Psoas muscle (tissue), 8 donors: ENCODE data around the gene HEPACAM. TPM values are rescaled to one million over a fixed set of nuclear protein-coding genes. Genes with fewer than 3 reads are reported as not detected.
A peak's percentile ranks its signal among the peaks of the same experiment; 100 is the strongest.

Source experiments
- ATAC-seq, 4 donors: fragments of 200-7000 bp; cut with Tn5 transposase; one replicate each; pipeline ENCODE4 v1.9.1; 2020; ENCODE audit warnings: moderate library complexity in 3 of 4, mild to moderate bottlenecking in 2 of 4
- DNase-seq, 2 donors: peaks; one replicate each; pipeline ENCODE4 v3.0.0-alpha.2; 2020
- H3K27ac ChIP-seq: fragments of 200-600 bp; one replicate; pipeline ENCODE4 v1.8.0; 2022
- H3K27me3 ChIP-seq, 3 donors: fragments of 200-600 bp in 1 of 3; one replicate each; pipeline versions ENCODE4 v1.6.1 to v1.8.0; 2013 to 2022; ENCODE audit warnings: low read length in 2 of 3, mild to moderate bottlenecking in 2 of 3, moderate library complexity in 1 of 3; ENCODE audit not compliant: insufficient read depth in 3 of 3
- H3K36me3 ChIP-seq, 2 donors: fragments of 200-600 bp in 1 of 2; one replicate each; pipeline versions ENCODE4 v1.6.1 to v1.8.0; 2013 to 2022; ENCODE audit warnings: low read depth in 1 of 2, mild to moderate bottlenecking in 1 of 2, moderate library complexity in 1 of 2; ENCODE audit not compliant: insufficient read depth in 1 of 2
- H3K4me1 ChIP-seq: fragments of 200-600 bp; one replicate; pipeline ENCODE4 v1.8.0; 2022
- H3K4me3 ChIP-seq: fragments of 200-600 bp; one replicate; pipeline ENCODE4 v1.8.0; 2022; ENCODE audit warnings: mild to moderate bottlenecking
- H3K9me3 ChIP-seq: fragments of 200-600 bp; one replicate; pipeline ENCODE4 v1.8.0; 2022
- WGBS, 3 donors: extraction: QIAGEN DNeasy Blood & Tissue Kit; methylation state at CpG; one replicate each; pipeline versions ENCODE4 v1.1.6 to v1.1.7; 2013; 5-methylcytosine and 5-hydroxymethylcytosine counted together
- intact Hi-C, 2 donors: fragments of 100-400 bp; cut with DNase I; formaldehyde crosslinking; loops; one replicate each; pipeline versions ENCODE4 v1.11.0 to v1.14.2; 2022
- polyA plus RNA-seq, 3 donors: library from polyadenylated mRNA; stranded (reverse); fragments of 200-250 nt; gene quantifications; one replicate each; pipeline ENCODE4 v1.2.3, GENCODE V29; 2013
- total RNA-seq, 4 donors: library from RNA; stranded (reverse); fragmentation: NEBNext Ultra II Directional in 2 of 4; extraction: Animal tissue kit (Norgen Biotek cat#: 25700) in 2 of 4; gene quantifications; one replicate each; pipeline versions ENCODE4 v1.2.1 to v1.2.4, GENCODE V29; 2021 to 2023
- TF ChIP-seq, protein P1 (sequence below): fragments of 200-600 bp; IDR thresholded peaks from one replicate; pipeline ENCODE4 v1.8.0; 2022; ENCODE audit warnings: antibody characterized with exemption
- donor health status: healthy with polysubstance abuse.
- donor health status: DM: no; HTN: no; CAD: no; lungs with moderate emphysema.
- donor health status: Bipolar disorder and iron deficiency.
- donor health status: healthy.
- donor health status: DM: yes; HTN: yes; CAD: no.
- donor health status: DM: no; HTN: no; CAD: no.
- donor health status: DM: no; HTN: no; CAD: no.
- donor health status: DM: yes; HTN: yes; CAD: no.

The HEPACAM gene
- total and polyA plus RNA-seq, 7 donors, result 0.05 to 0.25 (median 0.07) TPM; not detected in 2

DNA sequence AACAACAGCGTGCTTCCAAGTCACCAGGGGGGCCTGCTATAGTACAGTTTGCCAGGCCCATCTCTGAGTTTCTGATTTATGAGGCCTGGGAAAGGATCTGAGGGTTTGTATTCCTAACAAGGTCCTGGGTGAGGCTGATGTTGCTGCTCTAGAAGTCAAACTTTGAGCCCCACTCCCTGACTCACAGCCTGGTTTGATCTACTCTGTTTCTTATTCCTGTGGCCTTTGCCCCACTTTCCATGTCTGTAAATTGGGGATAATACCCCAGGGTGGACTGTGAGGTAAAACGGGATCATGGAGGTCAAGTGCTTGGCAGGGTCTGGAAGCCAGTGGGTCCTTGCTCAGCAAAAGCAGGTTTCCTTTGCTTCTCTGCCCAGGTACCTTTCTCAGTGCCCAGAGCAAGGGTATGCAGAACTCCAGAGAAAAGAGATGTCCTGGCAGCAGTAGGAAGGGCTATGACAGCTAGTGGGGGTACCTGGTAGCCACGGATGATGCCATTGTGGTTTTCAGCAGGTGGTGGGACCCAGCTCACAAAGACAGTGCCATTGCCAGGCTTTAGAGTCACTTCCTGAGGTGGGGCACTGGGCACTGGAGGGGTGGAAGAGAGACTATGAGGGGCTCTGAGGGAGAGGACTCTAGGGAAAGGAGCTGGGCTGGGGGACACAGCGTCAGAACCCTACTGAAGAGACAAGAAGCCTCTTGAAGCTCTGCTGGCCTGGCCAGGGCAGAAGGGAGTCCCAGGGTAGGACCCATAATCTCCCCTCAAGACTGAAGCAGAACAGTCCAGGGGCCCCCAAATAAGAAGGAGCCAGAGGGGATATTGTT is 41.0 kb downstream of the HEPACAM start:
- TF ChIP-seq, protein P1, sequence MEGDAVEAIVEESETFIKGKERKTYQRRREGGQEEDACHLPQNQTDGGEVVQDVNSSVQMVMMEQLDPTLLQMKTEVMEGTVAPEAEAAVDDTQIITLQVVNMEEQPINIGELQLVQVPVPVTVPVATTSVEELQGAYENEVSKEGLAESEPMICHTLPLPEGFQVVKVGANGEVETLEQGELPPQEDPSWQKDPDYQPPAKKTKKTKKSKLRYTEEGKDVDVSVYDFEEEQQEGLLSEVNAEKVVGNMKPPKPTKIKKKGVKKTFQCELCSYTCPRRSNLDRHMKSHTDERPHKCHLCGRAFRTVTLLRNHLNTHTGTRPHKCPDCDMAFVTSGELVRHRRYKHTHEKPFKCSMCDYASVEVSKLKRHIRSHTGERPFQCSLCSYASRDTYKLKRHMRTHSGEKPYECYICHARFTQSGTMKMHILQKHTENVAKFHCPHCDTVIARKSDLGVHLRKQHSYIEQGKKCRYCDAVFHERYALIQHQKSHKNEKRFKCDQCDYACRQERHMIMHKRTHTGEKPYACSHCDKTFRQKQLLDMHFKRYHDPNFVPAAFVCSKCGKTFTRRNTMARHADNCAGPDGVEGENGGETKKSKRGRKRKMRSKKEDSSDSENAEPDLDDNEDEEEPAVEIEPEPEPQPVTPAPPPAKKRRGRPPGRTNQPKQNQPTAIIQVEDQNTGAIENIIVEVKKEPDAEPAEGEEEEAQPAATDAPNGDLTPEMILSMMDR, result no peak
- peaks cover 0 to 5% of the 10 kb centered on the region in 2 donors for H3K36me3 ChIP-seq
- peaks cover 0 to 3% (median 2%) of the 10 kb centered on the region in 3 donors for H3K27me3 ChIP-seq
- WGBS, 3 donors, result 67 to 76% (median 69%) methylated on average over 4 of the region's 4 CpGs
- H3K4me3 ChIP-seq, result peak overlapping the region; percentile 57
- intact Hi-C loops, result no loop called here
- DNase-seq, result no peak
- H3K9me3 ChIP-seq, result no peaks in the 10 kb centered on the region
- ATAC-seq, result no peak
- no peak overlapping the region for H3K27ac ChIP-seq
- H3K4me1 ChIP-seq, result peaks cover 4% of the 10 kb centered on the region

DNA sequence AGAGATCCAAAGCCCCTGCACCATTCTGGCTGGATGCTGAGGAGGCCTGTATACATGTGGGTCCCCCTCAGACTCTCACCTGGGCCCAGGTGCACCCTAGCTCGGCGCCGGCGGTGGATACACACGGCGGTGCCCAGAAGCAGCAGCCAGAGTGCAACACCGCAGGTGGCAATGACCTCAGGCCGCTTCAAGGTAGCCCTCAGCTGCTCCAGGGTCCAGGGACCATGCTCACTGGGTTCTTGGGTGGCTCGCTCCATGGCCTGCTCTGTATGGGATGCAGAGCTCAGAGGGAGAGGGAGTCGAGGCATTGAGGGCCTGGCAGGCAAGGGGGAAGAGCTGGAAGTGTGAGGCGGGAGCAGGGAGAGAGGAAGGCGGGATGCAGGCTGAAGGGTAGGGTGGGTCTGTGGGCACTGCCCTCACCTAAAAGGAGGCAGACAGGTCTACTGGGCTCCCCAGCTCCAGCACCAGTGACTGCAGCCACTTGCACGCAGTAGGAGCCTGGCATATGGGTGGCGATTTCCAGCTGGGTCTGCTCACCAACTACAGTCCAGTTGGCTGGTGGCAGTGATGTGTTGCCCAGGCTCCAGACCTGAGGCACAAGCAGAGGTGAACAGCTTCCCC is 42.0 kb downstream of the HEPACAM start:
- WGBS, 3 donors, result 83 to 90% (median 89%) methylated on average over 14 of the region's 14 CpGs
- Histone ChIP-seq H3K27me3 (peaks cover 0 to 2% (median 0%) of the 10 kb centered on the region in 3 donors), H3K9me3 (no peaks in the 10 kb centered on the region), H3K27ac (no peak overlapping the region), H3K4me1 (peaks cover 5% of the 10 kb centered on the region), H3K36me3 (peaks cover 0 to 5% of the 10 kb centered on the region in 2 donors), H3K4me3 (peak overlapping the region; percentile 57)
- intact Hi-C loops, result no loop called here
- DNase-seq, result no peak
- TF ChIP-seq, protein P1, result no peak
- no peak for ATAC-seq

DNA sequence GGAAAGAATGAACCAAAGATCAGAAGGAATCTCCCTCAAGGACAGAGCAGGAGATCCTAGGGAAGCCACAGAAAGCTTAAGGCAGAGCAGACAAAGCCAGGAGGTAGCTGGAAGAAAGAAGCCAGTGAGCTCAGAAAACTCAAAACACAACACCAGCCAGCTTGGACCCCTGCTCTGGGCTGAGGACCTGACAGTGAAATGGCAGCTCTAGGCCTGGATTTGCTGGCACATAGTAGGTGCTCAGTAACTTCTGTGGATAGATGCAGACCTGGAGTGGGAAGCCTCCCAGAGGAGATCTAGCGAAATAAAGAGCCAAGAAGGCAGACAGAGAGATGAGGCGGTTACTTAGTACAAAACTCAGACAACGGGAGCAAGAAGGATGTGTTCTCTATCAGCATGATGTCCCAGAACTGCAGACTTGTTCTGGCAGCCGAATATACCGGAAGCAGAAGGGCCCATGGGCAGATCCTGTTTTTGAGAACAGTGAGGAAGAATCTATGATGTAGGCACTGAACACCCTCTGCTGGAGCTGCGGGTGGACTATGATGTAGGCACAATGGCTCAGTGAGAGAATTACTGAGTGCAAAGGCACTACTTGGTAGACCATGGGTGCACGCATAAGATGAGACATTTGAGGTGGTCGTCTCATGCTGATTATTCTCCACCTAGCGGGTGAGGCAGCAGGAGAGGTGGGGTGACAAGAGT is 42.9 kb downstream of the HEPACAM start:
- WGBS, 3 donors, result 62 to 74% (median 67%) methylated on average over 9 of the region's 9 CpGs
- Histone ChIP-seq H3K27ac (no peak overlapping the region), H3K27me3 (peaks cover 0 to 6% (median 2%) of the 10 kb centered on the region in 3 donors), H3K4me3 (peak overlapping the region; percentile 11), H3K9me3 (no peaks in the 10 kb centered on the region), H3K36me3 (peaks cover 0 to 5% of the 10 kb centered on the region in 2 donors), H3K4me1 (peaks cover 5% of the 10 kb centered on the region)
- TF ChIP-seq, protein P1, result no peak
- DNase-seq (no peak), ATAC-seq (no peak)
- intact Hi-C loops, result no loop called here

DNA sequence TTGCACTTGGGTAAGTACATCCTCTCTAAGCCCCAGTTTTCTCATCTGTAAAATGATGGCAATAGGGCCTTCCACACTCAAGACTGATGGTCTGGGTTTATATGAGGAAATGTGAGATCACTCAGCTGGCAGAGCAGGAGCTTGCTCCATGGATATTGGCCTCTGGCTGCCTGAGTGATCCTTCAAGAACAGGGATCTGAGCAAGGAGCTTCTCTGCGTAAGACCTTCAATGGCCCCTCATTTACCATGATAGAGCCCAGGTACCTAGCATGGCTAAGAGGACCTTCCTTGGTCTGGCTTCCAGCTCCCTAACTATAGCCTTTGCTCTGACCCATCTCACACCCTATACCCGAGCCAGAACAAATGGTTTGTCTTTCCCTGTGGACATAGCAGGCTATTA is 43.7 kb downstream of the HEPACAM start:
- DNase-seq (no peak), ATAC-seq (no peak)
- peaks cover 0 to 6% (median 0%) of the 10 kb centered on the region in 3 donors for H3K27me3 ChIP-seq
- H3K9me3 ChIP-seq, result no peaks in the 10 kb centered on the region
- 74 to 79% (median 79%) methylated on average over 2 of the region's 2 CpGs for WGBS, 3 donors
- H3K4me1 ChIP-seq, result peaks cover 5% of the 10 kb centered on the region
- TF ChIP-seq, protein P1, result no peak
- intact Hi-C loops, result no loop called here
- no peak overlapping the region for H3K4me3 ChIP-seq
- no peak overlapping the region for H3K27ac ChIP-seq
- peaks cover 0 to 5% of the 10 kb centered on the region in 2 donors for H3K36me3 ChIP-seq
